Activated CD8-positive, alpha-beta memory T cell treated with anti-CD3 and anti-CD28 coated beads for 1 hour (primary cell): ENCODE measurements around the gene ETV4.
A peak's percentile ranks its signal among the peaks of the same experiment; 100 is the strongest.

ENCODE experiments used
- DNase-seq, 2 donors: peaks; one replicate each; pipeline ENCODE4 v3.0.0-alpha.2; 2020; ENCODE audit warnings: low read depth in 1 of 2; ENCODE audit errors: extremely low read depth in 1 of 2

The ETV4 gene

GRCh38 chr17:43547189-43547550 is 1.0 kb upstream of the ETV4 start:
- no peak for DNase-seq

GRCh38 chr17:43545383-43545632 is 832 bp downstream of the ETV4 start:
- DNase-seq, result peak in 1 of 2 donors; percentile 9

GRCh38 chr17:43543771-43544575 is 2.2 kb downstream of the ETV4 start:
- no peak for DNase-seq

- DNase-seq, result no peak
These were observed 2.8 kb downstream of the ETV4 start for GRCh38 chr17:43543300-43543699.

GRCh38 chr17:43542859-43543258 is 3.3 kb downstream of the ETV4 start:
- DNase-seq, result no peak

- DNase-seq, result no peak
These were observed 5.1 kb downstream of the ETV4 start for GRCh38 chr17:43540821-43541674.

DNA sequence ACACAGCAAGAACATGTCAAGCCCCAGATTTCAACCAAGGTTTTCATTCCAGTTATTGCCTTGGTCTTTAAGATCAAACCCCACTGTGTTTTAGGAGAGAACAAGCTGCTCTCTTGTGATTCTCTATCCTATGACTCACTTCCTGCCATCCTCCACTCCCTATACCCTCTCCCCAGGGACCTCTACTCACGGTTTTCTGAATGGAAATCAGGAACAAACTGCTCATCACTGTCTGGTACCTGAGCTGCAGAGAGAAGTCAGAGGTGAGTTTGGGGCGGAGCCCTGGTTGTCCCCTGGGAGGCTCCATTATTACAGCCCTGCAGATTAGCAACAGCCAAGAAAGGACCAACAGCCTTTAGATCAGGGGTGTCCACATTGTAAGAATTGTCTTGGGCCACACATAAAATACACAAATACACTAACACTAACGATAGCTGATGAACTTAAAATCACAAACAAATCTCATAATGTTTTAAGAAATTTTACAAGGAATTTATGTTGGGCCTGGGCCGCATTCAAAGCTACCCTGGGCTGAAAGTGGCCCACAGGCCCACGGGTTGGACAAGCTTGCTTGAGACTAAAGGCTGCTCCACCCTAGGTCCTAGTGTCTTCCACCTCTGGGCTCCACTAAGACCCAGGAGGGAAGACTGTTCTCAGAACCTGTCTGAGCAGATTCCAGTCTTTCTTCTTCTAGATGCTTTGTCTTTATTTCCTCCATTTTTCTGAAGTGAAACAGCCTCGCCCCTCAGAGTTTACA is 9.7 kb downstream of the ETV4 start:
- no peak for DNase-seq

DNA sequence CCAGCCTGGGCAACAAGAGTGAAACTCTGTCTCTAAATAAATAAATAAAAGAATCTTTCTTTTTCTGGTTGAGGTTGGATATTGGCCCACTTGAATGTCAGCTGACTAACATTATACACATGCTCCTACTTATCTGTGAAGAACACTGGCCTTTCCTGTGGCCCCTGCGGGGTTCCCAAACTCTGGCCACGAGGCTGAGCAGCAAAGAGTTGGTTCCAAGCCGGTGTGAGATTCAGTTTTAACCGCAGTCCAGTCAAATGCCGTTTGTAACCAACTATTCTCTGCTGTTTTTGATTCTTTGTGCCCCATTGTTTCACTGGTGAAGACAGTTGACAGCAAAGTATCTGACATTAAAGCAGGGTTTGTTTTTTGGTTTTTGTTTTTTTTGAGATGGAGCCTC is 11.2 kb downstream of the ETV4 start:
- no peak for DNase-seq

- DNase-seq, result no peak
These were observed 12.4 kb downstream of the ETV4 start for GRCh38 chr17:43533699-43534098.

DNA sequence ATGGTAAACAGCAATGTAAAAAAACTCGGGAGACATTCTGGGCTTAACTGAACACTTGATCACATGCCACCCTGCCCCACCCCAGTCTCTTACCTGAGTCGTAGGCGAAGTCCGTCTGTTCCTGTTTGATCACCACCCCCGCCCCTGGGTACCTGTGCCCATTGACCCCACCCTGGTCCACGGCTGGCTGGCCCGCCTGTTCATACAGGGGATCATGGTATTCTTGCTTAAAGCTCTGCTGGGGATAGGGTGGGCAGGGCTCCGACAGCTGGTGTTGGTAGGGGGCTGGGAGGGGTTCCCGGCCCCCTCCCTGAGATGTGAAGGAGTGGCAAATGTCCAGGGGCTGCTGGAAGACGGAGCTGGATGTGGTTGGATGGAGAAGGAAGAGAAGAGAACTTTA is 13.6 kb downstream of the ETV4 start:
- no peak for DNase-seq

DNA sequence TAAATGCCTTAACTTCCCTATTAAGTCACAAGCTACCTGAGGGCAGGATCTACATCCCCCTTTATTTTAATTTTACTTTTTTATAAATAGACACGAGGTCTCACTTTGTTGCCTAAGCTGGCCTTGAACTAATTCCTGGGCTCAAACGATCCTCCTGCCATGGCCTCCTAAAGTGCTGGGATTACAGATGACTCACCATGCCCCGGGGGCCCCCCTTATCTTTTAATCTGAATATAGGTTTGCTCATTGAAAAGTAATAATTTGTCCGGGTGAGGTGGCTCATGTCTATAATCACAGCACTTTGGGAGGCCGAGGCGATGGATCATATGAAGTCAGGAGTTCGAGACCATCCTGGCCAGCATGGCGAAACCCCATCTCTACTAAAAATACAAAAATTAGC is 14.2 kb downstream of the ETV4 start:
- DNase-seq, result no peak

DNA sequence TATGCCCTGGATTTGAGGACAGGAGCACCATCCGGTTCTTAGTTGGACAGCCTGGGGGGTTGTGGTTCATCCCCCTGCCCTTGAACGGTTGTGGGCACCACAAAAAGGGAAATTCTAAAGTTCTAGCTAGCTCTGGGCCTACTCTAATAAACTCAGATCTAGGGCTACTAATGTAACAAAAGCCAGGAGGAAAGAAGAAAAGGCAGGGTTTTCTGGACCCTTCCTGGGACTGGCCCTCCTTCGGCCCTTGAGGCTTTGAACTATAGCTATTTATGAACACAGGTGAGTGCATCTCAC is 15.1 kb downstream of the ETV4 start:
- no peak for DNase-seq

GRCh38 chr17:43530288-43531081 is 15.7 kb downstream of the ETV4 start:
- DNase-seq, result no peak

GRCh38 chr17:43529947-43530287 is 16.2 kb downstream of the ETV4 start:
- no peak for DNase-seq

GRCh38 chr17:43528988-43529814 is 16.9 kb downstream of the ETV4 start:
- no peak for DNase-seq

- no peak for DNase-seq
These were observed 17.7 kb downstream of the ETV4 start for GRCh38 chr17:43528319-43528987.

DNA sequence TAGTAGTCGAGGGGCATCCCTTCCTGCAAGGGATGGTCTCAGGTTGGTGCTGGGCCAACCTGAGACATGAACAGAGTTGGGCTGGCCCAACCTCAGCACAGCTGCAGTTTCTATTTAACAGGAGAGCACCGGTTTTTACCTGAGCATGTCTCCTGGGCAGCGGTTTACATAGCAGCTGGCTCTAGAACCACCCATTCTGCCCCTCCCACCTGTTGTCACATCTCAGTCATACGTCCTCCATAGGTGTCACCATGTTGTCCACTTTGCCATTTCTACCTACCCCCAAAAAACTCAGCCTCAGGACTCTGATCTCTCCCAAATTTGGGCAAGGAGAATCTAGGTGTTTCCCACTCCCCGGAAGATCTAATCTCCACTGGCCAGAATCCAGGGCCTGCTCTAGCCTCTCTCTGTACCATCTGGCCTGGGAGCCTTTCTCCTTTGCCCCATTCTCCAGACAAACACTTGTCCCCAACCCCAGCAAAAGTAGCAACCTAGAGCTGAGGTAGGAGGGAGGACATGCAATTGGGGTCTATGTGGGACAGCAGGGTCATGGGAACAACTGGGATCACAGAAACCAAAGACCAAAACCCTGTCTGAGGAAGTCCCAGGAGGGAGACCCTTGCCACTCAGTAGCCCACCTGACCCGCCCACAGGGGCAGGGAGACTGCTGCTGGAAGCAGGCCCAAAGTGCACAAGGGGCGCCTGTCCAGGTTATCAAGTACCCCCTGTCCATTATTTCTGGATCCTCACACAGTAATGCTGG is 19.1 kb downstream of the ETV4 start:
- DNase-seq, result no peak

DNA sequence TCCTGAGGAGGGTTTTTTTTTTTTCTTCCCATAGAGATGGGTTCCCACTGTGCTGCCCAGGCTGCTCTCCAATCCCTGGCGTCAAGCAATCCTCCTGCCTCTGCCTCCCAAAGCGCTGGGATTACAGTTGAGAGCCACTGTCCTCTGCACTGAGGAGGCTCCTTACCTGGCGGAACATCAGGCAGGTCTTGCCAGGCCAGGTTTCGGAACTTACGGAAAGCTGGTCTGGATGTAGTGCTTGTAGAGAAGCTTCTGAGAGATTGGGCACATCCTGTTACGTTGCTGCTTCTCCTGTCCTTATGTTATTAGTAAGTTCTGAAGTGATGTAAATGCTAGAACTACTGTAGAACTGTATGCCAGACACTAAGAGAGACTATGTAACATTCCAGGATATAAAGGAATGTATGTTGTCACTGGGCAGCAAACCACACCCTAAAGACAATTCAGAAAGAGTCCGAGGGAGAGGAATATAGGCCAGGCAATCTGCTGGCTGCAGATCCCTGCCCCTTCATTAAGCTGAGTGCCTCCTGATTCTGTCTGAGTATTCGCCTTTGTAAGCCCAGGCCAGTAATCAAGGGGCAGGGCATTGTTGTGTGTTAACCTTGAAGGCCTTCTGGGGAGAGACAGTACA is 21.1 kb downstream of the ETV4 start:
- DNase-seq, result no peak

DNA sequence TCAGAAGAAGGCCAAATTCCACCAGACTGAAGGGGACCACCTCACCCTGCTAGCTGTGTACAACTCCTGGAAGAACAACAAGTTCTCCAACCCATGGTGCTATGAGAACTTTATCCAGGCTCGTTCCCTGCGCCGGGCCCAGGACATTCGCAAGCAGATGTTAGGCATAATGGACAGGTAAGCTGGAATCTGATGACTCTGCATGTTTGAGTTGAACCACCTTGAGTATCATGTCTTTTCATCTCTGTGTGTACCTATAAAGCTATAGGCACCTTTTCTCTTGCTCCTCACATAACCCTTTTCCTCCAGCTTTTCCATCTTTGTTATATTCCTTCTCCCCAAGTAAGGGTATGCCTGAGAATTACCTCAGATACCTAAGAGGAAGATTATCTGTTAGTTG is 24.8 kb downstream of the ETV4 start:
- DNase-seq, result no peak
